ENCODE measurements around the gene GYS2.

DNA sequence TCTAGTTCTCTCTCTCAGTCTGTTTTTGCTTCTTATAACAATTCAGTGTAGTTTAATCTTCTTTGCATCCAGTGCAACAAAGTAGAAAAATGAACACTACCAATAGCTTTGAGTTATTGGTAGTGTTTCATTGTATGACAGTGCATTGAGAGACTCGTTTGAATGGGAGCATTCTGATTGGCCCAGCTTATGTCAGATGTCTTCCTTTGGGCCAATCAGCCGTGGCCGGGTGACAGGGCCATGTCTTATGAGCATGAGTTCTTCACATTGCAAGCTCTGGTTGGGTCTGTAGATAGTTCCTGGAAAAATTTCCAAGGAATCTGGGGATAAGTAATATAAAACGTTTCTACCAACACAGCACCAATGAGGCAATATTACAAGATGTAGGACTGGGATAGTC, 36.5 kb downstream of the GYS2 start:
- no peak for TF ChIP-seq FOXM1 (IDR thresholded peaks at IDR 0.05; ENCODE audit: borderline replicate concordance)
- no peak for TF ChIP-seq SP1 (IDR thresholded peaks at IDR 0.05)
- TF ChIP-seq L3MBTL2 (conservative IDR thresholded peaks at IDR 0.05), result no peak
- TF ChIP-seq ZNF384 (IDR thresholded peaks at IDR 0.05), result no peak
- no peak for TF ChIP-seq CTBP1 (IDR thresholded peaks at IDR 0.05; ENCODE audit: borderline replicate concordance)

Data from HEK293T (cell line).